Endothelial cell of umbilical vein (primary cell): ENCODE data around the gene PRPF39. TPM values are rescaled to one million over a fixed set of nuclear protein-coding genes. Genes with fewer than 3 reads are reported as not detected.

ENCODE experiments used
- BruUV-seq: library from RNA; stranded (reverse); fragments of 400-500 nt; replicated peaks from 2 replicates; lab custom pipeline; 2021; lab: Mats Ljungman, UMichigan
- CTCF ChIA-PET: fragments of 300-600, 350-600 bp; sonication (Branson Sonifier 250); formaldehyde crosslinking; loops from one replicate; lab custom pipeline; 2021; ENCODE audit warnings: antibody characterized with exemption, inconsistent platforms; lab: Charles Lee
- POLR2A ChIA-PET: fragments of 300-600, 350-600 bp; sonication (Branson Sonifier 250); formaldehyde crosslinking; loops from one replicate; lab custom pipeline; 2021; ENCODE audit warnings: antibody characterized with exemption, inconsistent platforms; lab: Charles Lee
- DNase-seq: peaks from one replicate; pipeline ENCODE4 v3.0.0-alpha.2; 2011; ENCODE audit warnings: low read depth, low spot score
- FAIRE-seq: peaks from 2 replicates; lab custom pipeline; 2011; peaks lifted over from hg19 to GRCh38; lab: Jason Lieb, UNC
- H2AFZ ChIP-seq: 2 replicates; pipeline ENCODE4 v1.6.0; 2012; ENCODE audit warnings: low read depth, low read length, control low read depth, inconsistent platforms
- H3K27ac ChIP-seq: 2 replicates; pipeline ENCODE4 v1.5.1; 2011; ENCODE audit warnings: low read depth, mild to moderate bottlenecking, control low read depth, low read length, moderate library complexity; ENCODE audit not compliant: insufficient read depth
- H3K27me3 ChIP-seq, 2 experiments: 2 replicates each; pipeline versions ENCODE4 v1.6.0 to v1.6.1; 2011; ENCODE audit warnings: low read length in 2 of 2, mixed read lengths in 1 of 2; ENCODE audit not compliant: control insufficient read depth in 2 of 2, insufficient read depth in 2 of 2
- H3K36me3 ChIP-seq, 2 experiments: 2 replicates in 1 of 2; 3 replicates in 1 of 2; pipeline ENCODE4 v1.5.1; 2011; ENCODE audit warnings: low read length in 2 of 2, mild to moderate bottlenecking in 1 of 2, moderate library complexity in 1 of 2; ENCODE audit not compliant: control insufficient read depth in 2 of 2, insufficient read depth in 2 of 2; ENCODE audit errors: extremely low read depth in 1 of 2
- H3K4me1 ChIP-seq: 3 replicates; pipeline ENCODE4 v1.5.1; 2011; ENCODE audit warnings: mild to moderate bottlenecking, low read length; ENCODE audit not compliant: control insufficient read depth, insufficient read depth; ENCODE audit errors: extremely low read depth
- H3K4me2 ChIP-seq: 2 replicates; pipeline ENCODE4 v1.6.1; 2011; ENCODE audit warnings: low read length, control low read depth, mixed read lengths; ENCODE audit not compliant: insufficient read depth
- H3K4me3 ChIP-seq, 3 experiments: fragments of 200-600 bp in 1 of 3; sonication (generic), shearing (Covaris generic) in 1 of 3; replicated peaks in 1 of 3; 2 replicates each; pipeline ENCODE4 v1.5.1; 2011 to 2016; ENCODE audit warnings: control low read depth in 3 of 3, low read length in 3 of 3, mild to moderate bottlenecking in 2 of 3, inconsistent platforms in 1 of 3, low read depth in 1 of 3, moderate library complexity in 1 of 3; ENCODE audit not compliant: insufficient read depth in 1 of 3
- H3K79me2 ChIP-seq: 2 replicates; pipeline ENCODE4 v1.6.0; 2012; ENCODE audit warnings: low read length, inconsistent platforms; ENCODE audit not compliant: control insufficient read depth, insufficient read depth
- H3K9ac ChIP-seq: replicated peaks from 2 replicates; pipeline ENCODE3; 2011; ENCODE audit warnings: low read length, control low read depth; ENCODE audit not compliant: insufficient read depth; ENCODE audit errors: extremely low read depth
- H3K9me1 ChIP-seq: replicated peaks from 3 replicates; pipeline ENCODE4 v1.6.0; 2011; ENCODE audit warnings: mild to moderate bottlenecking, low read length; ENCODE audit not compliant: control insufficient read depth, insufficient read depth; ENCODE audit errors: extremely low read depth
- H3K9me3 ChIP-seq: replicated peaks from 2 replicates; pipeline ENCODE4 v1.5.1; 2012; ENCODE audit warnings: low read length, inconsistent platforms; ENCODE audit not compliant: control insufficient read depth, insufficient read depth
- H4K20me1 ChIP-seq: replicated peaks from 2 replicates; pipeline ENCODE3; 2011; ENCODE audit warnings: mild to moderate bottlenecking, low read length; ENCODE audit not compliant: control insufficient read depth, insufficient read depth; ENCODE audit errors: extremely low read depth
- EZH2 ChIP-seq: IDR thresholded peaks from 2 replicates; pipeline ENCODE4 v1.6.1; 2012; ENCODE audit warnings: borderline replicate concordance, low read depth, mild to moderate bottlenecking, moderate library complexity, low read length, inconsistent platforms; ENCODE audit not compliant: severe bottlenecking
- FOS ChIP-seq: IDR thresholded peaks from 2 replicates; pipeline ENCODE4 v1.6.1; 2011; ENCODE audit warnings: mild to moderate bottlenecking, low read length, moderate library complexity, borderline replicate concordance; ENCODE audit not compliant: insufficient read depth
- GATA2 ChIP-seq: IDR thresholded peaks from 2 replicates; pipeline ENCODE4 v1.7.0; 2011; ENCODE audit warnings: low read depth, mild to moderate bottlenecking, moderate library complexity, mixed read lengths, low read length; ENCODE audit not compliant: insufficient read length, insufficient read depth
- JUN ChIP-seq: IDR thresholded peaks from 2 replicates; pipeline ENCODE4 v1.6.1; 2011; ENCODE audit warnings: borderline replicate concordance, low read depth; ENCODE audit not compliant: insufficient read length, insufficient read depth
- dilution Hi-C: fragments of 300-500 bp; cut with MboI; formaldehyde crosslinking; loops from one replicate; pipeline ENCODE4 v1.15.0; 2019; ENCODE audit warnings: low sequenced_read_pairs; ENCODE audit not compliant: extremely low pct_ligation_motif_present
- intact Hi-C: fragments of 100-400 bp; cut with micrococcal nuclease; formaldehyde crosslinking; loops from one replicate; pipeline ENCODE4 v1.10.0; 2022
- polyA plus RNA-seq, 4 experiments: library from polyadenylated mRNA; depleted of rRNA in 3 of 4; stranded (reverse) in 3 of 4; unstranded in 1 of 4; fragments of >200 nt; gene quantifications; 2 replicates each; pipeline versions ENCODE4 v1.2.1 to v1.2.3, GENCODE V29; 2011 to 2012; ENCODE audit warnings: missing spikeins in 1 of 4
- total RNA-seq: library from RNA; stranded (reverse); gene quantifications from 2 replicates; pipeline ENCODE4 v1.2.3, GENCODE V29; 2021
- TF ChIP-seq, protein P1 (sequence below): IDR thresholded peaks from 2 replicates; pipeline ENCODE4 v1.6.1; 2011; ENCODE audit not compliant: insufficient read depth, insufficient read length

PRPF39 gene
- total and polyA plus RNA-seq, 2 donors (not counting 3 experiments of a cell fraction or from before 2014, with no cell fraction given): 24.8 to 44.4 TPM

DNA sequence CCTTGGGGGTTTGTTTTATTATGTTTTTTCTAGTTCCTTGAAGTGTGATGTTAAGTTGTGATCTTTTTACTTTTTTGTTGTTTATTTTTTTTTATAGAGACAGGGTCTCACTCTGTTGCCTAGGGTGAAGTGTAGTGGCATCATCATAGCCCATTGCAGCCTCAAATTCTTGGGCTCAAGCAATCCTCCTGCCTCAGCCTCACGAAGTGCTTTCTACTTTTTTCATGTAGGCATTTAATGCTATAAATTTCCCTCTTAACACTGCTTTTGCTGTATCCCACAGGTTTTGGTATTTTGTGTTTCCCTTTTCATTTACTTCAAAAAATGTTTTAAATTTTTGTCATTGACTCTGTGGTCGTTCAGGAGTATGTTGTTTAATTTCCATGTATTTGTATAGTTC is 26.6 kb upstream of the PRPF39 start:
- TF ChIP-seq FOS: no peak
- TF ChIP-seq JUN: no peak
- Histone ChIP-seq H3K27me3 (no peaks in the 10 kb centered on the region), H3K4me2 (no peak overlapping the region), H3K9me1 (no peaks in the 10 kb centered on the region), H3K79me2 (peaks cover 2% of the 10 kb centered on the region), H3K27ac (no peak overlapping the region), H3K36me3 (no peaks in the 10 kb centered on the region), H3K9ac (no peak overlapping the region), H2AFZ (no peak overlapping the region), H3K9me3 (no peaks in the 10 kb centered on the region), H3K4me1 (no peaks in the 10 kb centered on the region), H3K4me3 (no peak overlapping the region), H4K20me1 (no peaks in the 10 kb centered on the region)
- CTCF ChIA-PET: interaction anchor here (2.0 kb wide), 1 partner anchor 14 kb away, joined by 4 read pairs; no protein-coding TSS in a partner anchor
- DNase-seq (no peak), FAIRE-seq (no peak)
- POLR2A ChIA-PET: no interaction called here
- intact Hi-C loops (no loop called here), dilution Hi-C loops (no loop called here)
- BruUV-seq: no TSS peak

DNA sequence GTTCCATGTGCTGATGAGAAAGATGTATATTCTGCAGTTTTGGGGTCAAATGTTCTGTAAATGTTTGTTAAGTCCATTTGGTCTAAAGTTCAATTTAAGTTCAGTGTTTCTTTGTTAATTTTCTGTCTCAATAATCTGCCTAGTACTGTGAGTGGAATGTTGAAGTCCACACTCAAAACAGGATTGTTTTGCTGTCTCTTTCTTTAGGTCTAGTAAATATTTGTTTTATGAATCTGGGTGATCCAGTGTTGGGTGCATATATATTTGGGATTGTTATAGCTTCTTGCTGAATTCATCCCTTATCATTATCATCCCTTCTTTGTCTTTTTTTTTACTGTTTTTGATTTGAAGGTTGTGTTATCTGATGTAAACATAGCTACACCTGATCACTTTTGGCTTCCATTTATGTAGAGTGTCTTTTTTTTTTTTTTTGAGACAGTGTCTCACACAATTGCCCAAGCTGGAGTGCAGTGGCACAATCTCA is 26.0 kb upstream of the PRPF39 start:
- FAIRE-seq (no peak), DNase-seq (no peak)
- H2AFZ ChIP-seq: no peak overlapping the region
- intact Hi-C loops: no loop called here
- ChIA-PET CTCF (interaction anchor here (0.7 to 2.0 kb wide), 3 partner anchors 8 to 32 kb away, joined by 3 to 4 read pairs (median 3); no protein-coding TSS in a partner anchor), POLR2A (no interaction called here)
- peaks cover 2% of the 10 kb centered on the region for H3K79me2 ChIP-seq
- no peaks in the 10 kb centered on the region for H4K20me1 ChIP-seq
- H3K4me1 ChIP-seq: no peaks in the 10 kb centered on the region
- no peak overlapping the region for H3K9ac ChIP-seq
- TF ChIP-seq GATA2 (no peak), JUN (no peak), EZH2 (no peak)
- TF ChIP-seq, protein P1, sequence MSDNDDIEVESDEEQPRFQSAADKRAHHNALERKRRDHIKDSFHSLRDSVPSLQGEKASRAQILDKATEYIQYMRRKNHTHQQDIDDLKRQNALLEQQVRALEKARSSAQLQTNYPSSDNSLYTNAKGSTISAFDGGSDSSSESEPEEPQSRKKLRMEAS: no peak
- no peak overlapping the region for H3K27ac ChIP-seq
- no peaks in the 10 kb centered on the region for H3K36me3 ChIP-seq
- H3K4me2 ChIP-seq: no peak overlapping the region
- no peaks in the 10 kb centered on the region for H3K9me1 ChIP-seq
- no peak overlapping the region for H3K4me3 ChIP-seq
- dilution Hi-C loops: no loop called here
- BruUV-seq: no TSS peak
- no peaks in the 10 kb centered on the region for H3K9me3 ChIP-seq
- H3K27me3 ChIP-seq: no peaks in the 10 kb centered on the region
